Stimulated activated CD4-positive, alpha-beta T cell treated with anti-CD3 and anti-CD28 coated beads, Interleukin-15, amount 100 ng/mL, for 48 hours (primary cell): Measurements from ENCODE around the gene TAS2R46.
"Not testable (repeated sequence)": the region's sequence is repeated elsewhere in the genome, so short reads cannot be mapped to it uniquely, and the experiment has no call there.

ENCODE experiments used
- DNase-seq, 2 donors: peaks; one replicate each; pipeline ENCODE4 v3.0.0-alpha.2; 2020; ENCODE audit warnings: low read depth in 2 of 2

The TAS2R46 gene

GRCh38 chr12:11039171-11039570, 22.9 kb downstream of the TAS2R46 start:
- no peak for DNase-seq

- not testable (repeated sequence) for DNase-seq
Observed at GRCh38 chr12:11033959-11034358, 28.1 kb downstream of the TAS2R46 start.

- DNase-seq = no peak
Observed at GRCh38 chr12:11031307-11031706, 30.8 kb downstream of the TAS2R46 start, which contains the start of gene TAS2R31. TAS2R31 (minus strand) TSS chr12:11031407; CDS start chr12:11031335, 72 bp downstream.

- DNase-seq = no peak
Observed at GRCh38 chr12:11026118-11026517, 36.0 kb downstream of the TAS2R46 start.

GRCh38 chr12:11023387-11023786, 38.7 kb downstream of the TAS2R46 start:
- no peak for DNase-seq

- DNase-seq = no peak
Observed at GRCh38 chr12:11022520-11022919, 39.6 kb downstream of the TAS2R46 start, which contains the start of gene TAS2R19. TAS2R19 (minus strand) TSS chr12:11022620; CDS start chr12:11022571, 49 bp downstream.

- no peak for DNase-seq
Observed at GRCh38 chr12:11016937-11017336, 45.2 kb downstream of the TAS2R46 start.

- no peak for DNase-seq
Observed at GRCh38 chr12:11015775-11016430, 46.2 kb downstream of the TAS2R46 start.

- no peak for DNase-seq
Observed at GRCh38 chr12:11014234-11014633, 47.9 kb downstream of the TAS2R46 start.
